Stimulated activated CD4-positive, alpha-beta T cell treated with anti-CD3 and anti-CD28 coated beads, Interleukin-15, amount 100 ng/mL, for 1 hour (primary cell): ENCODE data around the gene CDC5L.
"Not testable (repeated sequence)": the region's sequence is repeated elsewhere in the genome, so short reads cannot be mapped to it uniquely, and the experiment has no call there.

Experiments
- DNase-seq, 2 donors: peaks; one replicate each; pipeline ENCODE4 v3.0.0-alpha.2; 2020; ENCODE audit warnings: low read depth in 1 of 2, low spot score in 1 of 2

CDC5L gene

GRCh38 chr6:44411141-44411540, 23.6 kb downstream of the CDC5L start:
- no peak for DNase-seq

DNA sequence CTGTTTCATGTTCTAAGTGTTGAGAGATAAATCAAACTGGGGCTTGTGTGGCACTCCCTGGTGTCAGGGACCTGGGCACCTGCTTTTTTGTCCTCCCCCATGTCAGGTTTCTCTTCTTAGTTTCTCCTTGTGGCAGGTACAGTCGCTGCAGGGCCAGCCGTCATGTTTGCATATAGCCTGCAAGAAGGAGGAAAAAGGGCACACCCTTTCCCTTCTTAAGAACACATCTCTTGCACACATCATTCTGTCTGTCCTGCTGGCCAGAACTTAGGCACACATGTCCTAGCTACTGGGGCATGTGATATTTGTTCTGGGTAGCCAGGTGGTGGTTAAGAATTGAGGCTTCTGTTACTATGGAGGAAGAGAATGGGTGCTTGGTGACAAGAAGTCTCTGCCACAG, 27.9 kb downstream of the CDC5L start:
- no peak for DNase-seq

GRCh38 chr6:44415873-44416502, 28.5 kb downstream of the CDC5L start:
- DNase-seq = no peak

GRCh38 chr6:44422531-44422930, 35.0 kb downstream of the CDC5L start:
- no peak for DNase-seq

DNA sequence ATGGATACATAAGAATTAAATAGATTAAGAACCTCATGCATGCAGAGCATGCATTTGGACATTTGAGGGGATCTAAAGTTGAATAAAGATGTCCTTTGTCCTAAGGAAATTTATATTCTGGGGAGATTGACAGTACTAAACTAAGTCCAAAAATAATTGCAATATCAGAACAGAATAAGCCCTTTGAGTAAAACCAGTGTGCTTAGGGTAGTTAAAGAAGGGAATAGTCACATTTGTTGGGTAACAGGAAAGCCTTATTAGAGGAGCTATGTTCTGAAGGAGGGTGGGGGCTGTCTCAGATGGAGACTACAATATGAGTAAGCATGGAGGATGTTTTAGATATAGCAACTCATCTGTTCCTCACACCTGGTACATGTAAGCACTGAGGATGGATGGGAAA, 35.8 kb downstream of the CDC5L start:
- no peak for DNase-seq

GRCh38 chr6:44425951-44426350, 38.4 kb downstream of the CDC5L start:
- DNase-seq = no peak

DNA sequence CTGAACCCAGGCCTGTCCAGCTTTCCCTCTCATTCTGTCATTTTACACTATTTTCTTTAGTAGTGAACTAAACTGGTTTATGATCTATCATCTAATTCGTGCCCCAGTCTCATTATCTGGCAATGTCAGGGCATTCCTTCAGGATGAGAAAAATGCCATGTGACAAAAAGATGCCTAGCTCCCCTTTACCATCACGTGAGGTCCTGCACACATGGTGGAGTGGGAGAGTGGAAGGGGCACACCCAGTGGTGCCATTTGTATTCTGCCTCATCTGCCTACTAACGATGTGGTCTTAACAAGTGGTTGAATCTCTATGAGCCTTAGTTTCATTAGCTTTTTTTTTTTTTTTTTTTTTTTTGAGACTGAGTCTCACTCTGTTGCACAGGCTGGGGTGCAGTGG, 41.2 kb downstream of the CDC5L start:
- no peak for DNase-seq

DNA sequence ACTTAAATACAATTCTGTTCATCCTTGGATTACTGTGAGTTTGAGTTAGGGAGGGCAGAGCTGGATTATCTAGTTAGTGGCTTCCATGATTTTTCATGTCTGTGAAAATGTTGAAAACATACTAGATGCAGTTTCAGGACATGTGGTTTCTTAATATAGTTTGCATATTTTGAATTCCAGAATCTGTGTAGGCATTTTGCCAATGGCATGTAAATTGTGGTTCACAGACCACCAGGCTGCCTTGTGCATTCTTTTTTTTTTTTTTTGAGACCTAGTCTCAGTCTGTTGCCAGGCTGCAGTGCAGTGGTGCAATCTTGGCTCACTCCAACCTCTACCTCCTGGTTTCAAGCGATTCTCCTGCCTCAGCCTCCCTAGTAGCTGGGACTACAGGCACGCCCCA, 42.8 kb downstream of the CDC5L start:
- DNase-seq = no peak

DNA sequence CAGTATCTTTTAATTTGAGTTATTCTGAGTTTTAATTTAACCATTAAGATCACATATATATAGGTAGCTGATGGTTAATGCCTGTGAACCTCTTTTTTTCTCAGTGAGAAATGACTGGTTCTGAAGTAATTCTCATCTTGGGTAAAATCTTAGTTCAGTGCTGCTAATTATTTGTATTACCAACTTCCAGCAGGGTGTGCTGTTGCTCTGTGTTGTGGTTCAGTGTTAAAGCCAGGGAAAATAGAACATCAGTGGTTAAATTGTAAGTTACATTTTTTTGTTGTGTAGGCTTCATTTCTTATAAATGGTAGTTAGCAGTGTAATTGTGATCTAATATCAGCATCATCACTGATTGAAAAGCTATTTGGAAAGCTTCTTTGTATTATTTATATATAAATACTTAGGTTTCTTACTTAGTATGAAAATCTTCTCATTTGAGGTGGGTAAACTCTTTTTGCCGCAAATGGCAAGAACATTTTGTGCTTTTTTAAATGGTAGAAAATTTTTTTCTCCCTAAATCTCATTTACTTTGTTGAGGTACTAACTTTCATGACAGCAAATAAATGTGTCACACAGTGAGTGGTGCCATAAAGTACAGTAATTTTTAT, 43.7 kb downstream of the CDC5L start:
- DNase-seq = no peak

- no peak for DNase-seq
Measured at GRCh38 chr6:44432227-44432626, 44.7 kb downstream of the CDC5L start.

DNA sequence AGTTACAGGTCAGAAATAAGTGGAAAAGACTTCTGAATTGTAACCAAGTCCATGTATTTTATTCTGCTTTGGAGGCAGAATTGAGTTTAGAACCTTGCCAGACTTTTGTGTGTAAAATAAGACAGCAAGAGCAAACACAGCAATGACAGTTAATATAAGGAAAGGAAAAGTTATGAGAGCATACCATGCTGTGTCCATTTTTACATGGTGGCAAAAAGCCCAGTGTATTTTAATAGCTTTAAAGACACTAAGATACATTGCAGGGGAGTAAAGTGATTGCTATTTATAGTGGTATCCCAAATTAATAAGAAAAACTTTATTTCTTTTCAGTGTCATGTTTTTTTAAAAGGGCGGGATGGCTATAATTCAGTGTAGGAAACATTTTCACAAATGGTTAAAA, 45.2 kb downstream of the CDC5L start:
- no peak for DNase-seq

DNA sequence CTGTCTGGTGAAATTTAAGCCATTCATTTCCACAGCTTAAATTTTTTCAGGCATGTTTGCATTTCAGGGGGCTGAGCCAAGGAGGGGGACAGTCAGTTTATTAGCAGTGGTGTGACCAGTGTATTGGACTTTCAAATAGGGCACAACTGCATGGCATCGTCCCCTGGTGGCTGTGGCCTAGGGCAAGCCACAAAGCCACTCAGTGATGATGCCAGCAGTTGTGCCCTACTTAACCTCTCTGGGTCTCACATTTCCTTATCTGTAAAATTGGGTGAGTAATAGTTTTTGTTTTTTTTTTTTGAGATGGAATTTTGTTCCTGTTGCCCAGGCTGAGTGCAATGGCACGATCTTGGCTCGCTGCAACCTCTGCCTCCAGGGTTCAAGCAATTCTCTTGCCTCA, 48.0 kb downstream of the CDC5L start:
- DNase-seq = no peak

GRCh38 chr6:44438827-44439226, 51.3 kb downstream of the CDC5L start:
- DNase-seq = no peak

- no peak for DNase-seq
Measured at GRCh38 chr6:44439270-44440045, 52.0 kb downstream of the CDC5L start.

DNA sequence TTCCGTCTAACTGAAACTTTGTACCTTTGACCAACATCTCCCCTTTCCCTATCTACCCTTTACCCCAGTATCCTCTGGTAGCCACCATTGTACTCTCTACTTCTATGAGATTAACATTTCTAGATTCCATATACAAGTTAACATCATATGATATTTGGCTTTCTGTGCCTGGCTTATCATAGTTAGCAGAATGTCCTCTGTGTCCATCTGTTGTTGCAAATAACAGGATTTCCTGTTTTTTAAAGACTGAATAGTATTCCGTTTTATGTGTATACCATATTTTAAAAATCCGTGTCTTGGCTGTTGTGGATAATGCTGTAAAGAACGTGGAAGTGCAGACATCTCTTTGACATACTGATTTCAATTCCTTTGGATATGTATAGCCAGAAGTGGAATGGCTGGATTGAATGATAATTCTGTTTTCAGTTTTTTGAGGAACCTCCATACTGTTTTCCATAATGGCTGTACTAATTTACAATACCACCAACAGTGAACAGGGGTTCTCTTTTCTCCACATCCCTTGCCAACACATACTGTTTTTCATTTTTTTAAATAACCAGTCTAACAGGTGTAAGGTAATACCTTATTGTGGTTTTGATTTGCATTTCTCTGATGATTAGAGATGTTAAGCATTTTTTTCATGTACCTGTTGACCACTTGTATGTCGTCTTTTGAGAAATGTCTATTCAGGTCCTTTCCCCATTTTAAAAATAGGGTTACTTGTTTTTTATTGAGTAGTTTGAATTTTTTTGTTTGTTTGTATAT, 53.8 kb downstream of the CDC5L start:
- no peak for DNase-seq

DNA sequence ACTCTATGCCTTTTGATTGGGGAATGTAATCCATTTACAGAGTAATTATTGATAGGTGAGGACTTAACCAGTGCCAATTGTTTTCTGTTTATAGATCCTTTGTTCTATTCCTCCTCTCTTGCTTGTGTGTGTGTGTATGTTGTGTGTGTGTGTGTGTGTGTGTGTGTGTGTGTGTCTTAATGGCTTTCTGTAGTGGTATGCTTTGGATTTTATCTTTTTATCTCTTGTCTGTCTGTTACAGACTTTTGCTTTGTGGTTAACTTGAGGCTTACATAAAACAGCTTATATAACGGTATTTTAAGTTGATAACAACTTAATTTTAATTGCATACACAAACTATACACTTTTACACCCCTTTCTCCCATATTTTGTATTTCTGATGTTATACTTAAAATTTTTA, 54.7 kb downstream of the CDC5L start:
- no peak for DNase-seq

DNA sequence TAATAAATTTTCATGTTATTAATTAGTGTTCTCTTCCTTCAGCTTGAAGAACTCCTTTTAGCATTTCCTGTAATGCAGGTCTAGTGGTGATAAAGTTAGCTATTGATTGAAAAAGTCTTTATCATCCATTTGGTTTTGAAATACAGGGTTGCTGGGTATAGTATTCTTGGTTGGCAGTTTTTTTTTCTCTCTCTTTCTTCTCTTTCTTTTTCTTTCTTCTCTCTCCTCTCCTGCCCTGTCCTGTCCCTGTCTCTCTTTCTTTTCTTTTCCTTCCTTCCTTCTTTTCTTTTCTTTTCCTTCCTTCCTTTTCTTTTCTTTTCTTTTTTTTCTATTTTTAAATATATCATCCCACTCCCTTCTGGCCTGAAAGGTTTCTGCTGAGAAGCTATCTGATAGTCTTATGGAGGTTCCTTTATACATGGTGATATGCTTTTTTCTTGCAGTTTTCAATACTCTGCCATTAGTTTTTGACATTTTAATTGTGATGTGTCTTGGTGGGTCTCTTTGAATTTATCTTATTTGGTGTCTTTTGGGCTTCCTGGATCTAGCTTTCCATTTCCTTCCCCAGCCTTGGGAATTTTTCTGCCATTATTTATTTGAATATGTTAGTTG, 55.4 kb downstream of the CDC5L start:
- no peak for DNase-seq

DNA sequence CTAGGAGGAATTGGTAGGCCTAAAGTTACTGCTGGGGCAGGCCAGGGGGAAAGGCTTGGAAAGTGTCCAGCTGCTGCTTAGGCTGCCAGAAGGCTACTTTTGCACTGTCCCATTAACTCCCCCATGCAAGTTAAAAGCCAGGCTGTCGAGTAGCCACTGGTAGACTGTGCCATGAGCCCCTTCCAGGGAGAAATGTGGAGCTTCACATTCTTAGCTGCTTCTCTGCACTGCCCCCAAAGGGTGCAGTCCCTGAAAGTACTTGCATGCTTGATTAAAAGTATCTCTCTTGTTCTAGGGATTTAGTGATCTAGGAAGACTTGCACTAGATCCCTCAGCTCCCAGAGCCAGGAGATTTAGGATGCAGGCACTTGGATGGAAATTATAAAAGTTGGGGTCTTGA, 57.3 kb downstream of the CDC5L start:
- no peak for DNase-seq

DNA sequence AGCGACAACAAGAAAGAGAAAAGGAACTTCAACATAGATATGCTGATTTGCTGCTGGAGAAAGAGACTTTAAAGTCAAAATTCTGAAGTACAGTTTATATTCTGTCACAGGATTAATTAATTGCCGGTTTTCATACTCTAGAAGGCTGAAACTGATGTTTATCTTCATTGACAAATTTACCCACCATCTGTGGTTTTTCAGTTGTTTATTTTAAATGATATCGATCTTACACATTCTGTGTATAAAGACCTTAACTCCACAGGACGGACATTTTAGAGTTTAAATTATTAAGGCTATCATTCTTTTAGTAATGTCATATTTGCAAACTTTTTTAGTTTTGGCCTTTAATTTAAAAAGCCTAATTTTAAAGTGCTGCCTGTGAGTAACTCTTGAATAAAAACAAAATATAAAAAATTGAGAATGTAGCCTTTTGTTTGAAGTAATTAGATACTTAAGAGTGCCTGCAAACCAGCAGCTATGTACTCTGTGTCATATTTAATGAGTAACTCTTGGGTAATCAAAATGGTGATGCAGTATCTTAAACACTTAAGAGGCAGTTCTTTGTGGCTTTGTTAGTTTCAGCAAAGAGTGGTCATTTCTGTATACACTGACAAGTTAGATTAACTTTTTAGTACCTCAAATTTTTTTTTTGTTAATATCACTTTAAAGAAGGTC, 59.3 kb downstream of the CDC5L start:
- no peak for DNase-seq

DNA sequence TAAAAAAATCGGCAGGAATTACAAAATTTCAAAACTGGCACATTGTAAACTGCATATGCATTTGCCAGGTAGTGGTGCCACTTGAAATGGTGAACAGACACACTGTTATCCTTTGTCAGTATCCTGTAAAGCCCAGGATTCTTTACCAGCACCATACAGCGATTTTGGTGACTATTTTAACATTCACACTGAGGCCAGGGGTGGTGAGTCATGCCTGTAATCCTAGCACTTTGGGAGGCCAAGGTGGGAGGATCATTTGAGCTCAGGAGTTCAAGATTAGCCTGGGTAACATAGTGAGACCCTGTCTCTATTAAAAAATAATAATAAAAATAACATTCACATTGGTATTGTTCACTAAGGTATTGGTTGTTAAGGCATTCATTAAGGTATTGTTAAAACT, 61.7 kb downstream of the CDC5L start:
- DNase-seq = not testable (repeated sequence)
